Muscle of leg (tissue), 11 donors: ENCODE measurements around the gene FAM83G. TPM values are rescaled to one million over a fixed set of nuclear protein-coding genes. Genes with fewer than 3 reads are reported as not detected.

ENCODE experiments used
- DNase-seq: peaks from one replicate; pipeline ENCODE4 v3.0.0; 2013
- H3K27ac ChIP-seq: one replicate; pipeline ENCODE4 v1.5.1; 2013; ENCODE audit warnings: mild to moderate bottlenecking, low read length, control low read depth
- H3K27me3 ChIP-seq: one replicate; pipeline ENCODE4 v1.6.1; 2013; ENCODE audit warnings: low read length; ENCODE audit not compliant: control insufficient read depth, insufficient read depth
- H3K36me3 ChIP-seq: one replicate; pipeline ENCODE4 v1.6.1; 2013; ENCODE audit warnings: low read length; ENCODE audit not compliant: control insufficient read depth, insufficient read depth
- H3K4me1 ChIP-seq: one replicate; pipeline ENCODE4 v1.6.1; 2013; ENCODE audit warnings: low read length; ENCODE audit not compliant: control insufficient read depth, insufficient read depth
- H3K4me3 ChIP-seq: one replicate; pipeline ENCODE4 v1.5.1; 2013; ENCODE audit warnings: low read length, control low read depth
- H3K9me3 ChIP-seq: replicated peaks from 2 replicates; pipeline ENCODE4 v1.6.1; 2013; ENCODE audit warnings: low read depth, low read length; ENCODE audit not compliant: control insufficient read depth
- WGBS: methylation state at CpG from one replicate; pipeline ENCODE4 v1.1.5; 2013; ENCODE audit warnings: missing lambda C conversion rate; ENCODE audit not compliant: insufficient coverage; 5-methylcytosine and 5-hydroxymethylcytosine counted together
- polyA plus RNA-seq, 8 donors: library from polyadenylated mRNA; unstranded; fragments of 120-200 nt; gene quantifications; one replicate each; pipeline versions ENCODE4 v1.2.1 to v1.2.3, GENCODE V29; 2013; ENCODE audit warnings: inconsistent platforms in 1 of 8, low replicate concordance in 1 of 8; ENCODE audit not compliant: insufficient read length in 8 of 8, insufficient read depth in 1 of 8
- total RNA-seq: library from RNA; stranded (reverse); fragments of 120-200 nt; gene quantifications from one replicate; pipeline ENCODE4 v1.2.4, GENCODE V29; 2013

The FAM83G gene
- total and polyA plus RNA-seq, 9 donors: 0.11 to 1.4 (median 0.26) TPM

GRCh38 chr17:19000531-19001325 is 3.8 kb downstream of the FAM83G start:
- Histone ChIP-seq H3K4me1 (peaks cover 18% of the 10 kb centered on the region), H3K36me3 (no peaks in the 10 kb centered on the region), H3K9me3 (no peaks in the 10 kb centered on the region), H3K27ac (peak overlapping the region; percentile 20), H3K27me3 (peaks cover 31% of the 10 kb centered on the region), H3K4me3 (no peak overlapping the region)
- WGBS: 81% methylated on average over 6 of the region's 17 CpGs
- peak; percentile 53 for DNase-seq

- 57% methylated on average over 1 of the region's 6 CpGs for WGBS
- Histone ChIP-seq H3K9me3 (peaks cover 5% of the 10 kb centered on the region), H3K4me3 (no peak overlapping the region), H3K36me3 (no peaks in the 10 kb centered on the region), H3K4me1 (peaks cover 17% of the 10 kb centered on the region), H3K27ac (no peak overlapping the region), H3K27me3 (peaks cover 23% of the 10 kb centered on the region)
- no peak for DNase-seq
Observed at GRCh38 chr17:18999911-19000310, 4.7 kb downstream of the FAM83G start.

GRCh38 chr17:18999394-18999793 is 5.2 kb downstream of the FAM83G start:
- Histone ChIP-seq H3K27ac (no peak overlapping the region), H3K27me3 (peaks cover 19% of the 10 kb centered on the region), H3K36me3 (no peaks in the 10 kb centered on the region), H3K4me1 (peaks cover 13% of the 10 kb centered on the region), H3K4me3 (no peak overlapping the region), H3K9me3 (peaks cover 5% of the 10 kb centered on the region)
- 84% methylated on average over 6 of the region's 8 CpGs for WGBS
- DNase-seq: no peak

GRCh38 chr17:18997650-18998196 is 6.8 kb downstream of the FAM83G start:
- Histone ChIP-seq H3K4me1 (peaks cover 10% of the 10 kb centered on the region), H3K27me3 (peaks cover 3% of the 10 kb centered on the region), H3K4me3 (no peak overlapping the region), H3K36me3 (no peaks in the 10 kb centered on the region), H3K9me3 (peaks cover 5% of the 10 kb centered on the region), H3K27ac (no peak overlapping the region)
- no peak for DNase-seq
- WGBS: no CpG with 5 or more reads among the region's 6 CpGs

- no peak overlapping the region for H3K4me3 ChIP-seq
- H3K36me3 ChIP-seq: no peaks in the 10 kb centered on the region
- peaks cover 5% of the 10 kb centered on the region for H3K9me3 ChIP-seq
- no peaks in the 10 kb centered on the region for H3K27me3 ChIP-seq
- no peak overlapping the region for H3K27ac ChIP-seq
- DNase-seq: no peak
- peaks cover 10% of the 10 kb centered on the region for H3K4me1 ChIP-seq
- WGBS: no CpG with 5 or more reads among the region's 2 CpGs
Observed at GRCh38 chr17:18996458-18996857, 8.1 kb downstream of the FAM83G start.

GRCh38 chr17:18995220-18995619 is 9.3 kb downstream of the FAM83G start:
- Histone ChIP-seq H3K4me1 (no peaks in the 10 kb centered on the region), H3K36me3 (no peaks in the 10 kb centered on the region), H3K9me3 (peaks cover 5% of the 10 kb centered on the region), H3K27me3 (no peaks in the 10 kb centered on the region), H3K27ac (no peak overlapping the region), H3K4me3 (no peak overlapping the region)
- DNase-seq: no peak
- WGBS: no CpG with 5 or more reads among the region's 3 CpGs

GRCh38 chr17:18994631-18995030 is 9.9 kb downstream of the FAM83G start:
- H3K4me1 ChIP-seq: no peaks in the 10 kb centered on the region
- H3K27ac ChIP-seq: no peak overlapping the region
- DNase-seq: no peak
- no peaks in the 10 kb centered on the region for H3K27me3 ChIP-seq
- H3K9me3 ChIP-seq: peaks cover 5% of the 10 kb centered on the region
- H3K4me3 ChIP-seq: no peak overlapping the region
- WGBS: no CpG with 5 or more reads among the region's 1 CpG
- no peaks in the 10 kb centered on the region for H3K36me3 ChIP-seq

- Histone ChIP-seq H3K4me3 (no peak overlapping the region), H3K9me3 (peaks cover 5% of the 10 kb centered on the region), H3K36me3 (no peaks in the 10 kb centered on the region), H3K27ac (no peak overlapping the region), H3K4me1 (no peaks in the 10 kb centered on the region), H3K27me3 (no peaks in the 10 kb centered on the region)
- WGBS: 53% methylated on average over 11 of the region's 16 CpGs
- no peak for DNase-seq
Observed at GRCh38 chr17:18993905-18994526, 10.5 kb downstream of the FAM83G start.

- Histone ChIP-seq H3K4me3 (no peak overlapping the region), H3K36me3 (no peaks in the 10 kb centered on the region), H3K4me1 (no peaks in the 10 kb centered on the region), H3K9me3 (peaks cover 5% of the 10 kb centered on the region), H3K27ac (no peak overlapping the region), H3K27me3 (no peaks in the 10 kb centered on the region)
- 69% methylated on average over 17 of the region's 22 CpGs for WGBS
- no peak for DNase-seq
Observed at GRCh38 chr17:18992454-18993130, 12.0 kb downstream of the FAM83G start.
